HCT116 (cell line): ENCODE measurements around the gene ADCK1. TPM values are rescaled to one million over a fixed set of nuclear protein-coding genes. Genes with fewer than 3 reads are reported as not detected.

Experiments
- ATAC-seq: fragments of 200-7000 bp; cut with Tn5 transposase; 2 replicates; pipeline ENCODE4 v1.9.1; 2020; ENCODE audit warnings: mild to moderate bottlenecking, moderate library complexity
- BruUV-seq: library from RNA; stranded (reverse); fragments of 400-500 nt; replicated peaks from 2 replicates; lab custom pipeline; 2021; lab: Mats Ljungman, UMichigan
- CTCF ChIA-PET: fragments of 300-600 bp; sonication (Branson Sonifier 250); formaldehyde crosslinking; loops from one replicate; lab custom pipeline; 2021; ENCODE audit warnings: antibody characterized with exemption; lab: Charles Lee
- POLR2A ChIA-PET: fragments of 300-600, 350-600 bp; sonication (Branson Sonifier 250); formaldehyde crosslinking; loops from one replicate; lab custom pipeline; 2021; ENCODE audit warnings: antibody characterized with exemption; lab: Charles Lee
- RAD21 ChIA-PET, 2 experiments: fragments of 300-600 bp; sonication (Branson Sonifier 250); formaldehyde crosslinking; loops; one replicate each; lab custom pipeline; 2023; ENCODE audit warnings: low total read pairs in 2 of 2; ENCODE audit not compliant: uncharacterized antibody in 2 of 2, unreplicated experiment in 2 of 2, low non-redundant PET in 1 of 2; lab: Charles Lee
- DNase-seq: peaks from one replicate; pipeline ENCODE4 v3.0.0-alpha.2; 2010; ENCODE audit warnings: low read depth, low spot score
- H2AFZ ChIP-seq: fragments of 200-600 bp; shearing (Covaris generic), sonication (generic); 2 replicates; pipeline ENCODE4 v1.6.1; 2017; ENCODE audit warnings: low read depth, mixed run types, mixed read lengths, antibody characterized with exemption, low read length; ENCODE audit not compliant: poor library complexity, severe bottlenecking
- H3K27ac ChIP-seq: 2 replicates; pipeline ENCODE4 v1.5.1; 2012; ENCODE audit warnings: low read depth, low read length
- H3K27me3 ChIP-seq: fragments of 200-600 bp; sonication (generic); 2 replicates; pipeline ENCODE4 v1.6.1; 2016; ENCODE audit warnings: mixed run types, low read length, mixed read lengths; ENCODE audit not compliant: insufficient read depth
- H3K36me3 ChIP-seq, 2 experiments: fragments of 200-500 bp in 1 of 2; fragments of 200-600 bp in 1 of 2; sonication (Bioruptor generic) in 1 of 2; sonication (generic) in 1 of 2; 2 replicates each; pipeline versions ENCODE4 v1.5.1 to v1.6.1; 2014 to 2016; ENCODE audit warnings: low read length in 2 of 2, inconsistent platforms in 1 of 2, mixed read lengths in 1 of 2, mixed run types in 1 of 2; ENCODE audit not compliant: insufficient read depth in 2 of 2, control insufficient read depth in 1 of 2
- H3K4me1 ChIP-seq, 2 experiments: fragments of 200-600 bp in 1 of 2; sonication (generic) in 1 of 2; 2 replicates each; pipeline versions ENCODE4 v1.5.1 to v1.6.1; 2012 to 2017; ENCODE audit warnings: low read length in 2 of 2, inconsistent platforms in 1 of 2, mild to moderate bottlenecking in 1 of 2, mixed read lengths in 1 of 2, mixed run types in 1 of 2, moderate library complexity in 1 of 2; ENCODE audit not compliant: insufficient read depth in 2 of 2, control insufficient read depth in 1 of 2
- H3K4me2 ChIP-seq: fragments of 200-600 bp; sonication (generic); 2 replicates; pipeline ENCODE4 v1.6.1; 2017; ENCODE audit warnings: mixed run types, low read length, mixed read lengths
- H3K4me3 ChIP-seq, 2 experiments: fragments of 200-600 bp in 1 of 2; sonication (generic) in 1 of 2; replicated peaks in 1 of 2; 2 replicates each; pipeline ENCODE4 v1.5.1; 2011 to 2016; ENCODE audit warnings: low read length in 2 of 2, control low read depth in 1 of 2, low read depth in 1 of 2, mild to moderate bottlenecking in 1 of 2, mixed read lengths in 1 of 2, mixed run types in 1 of 2
- H3K79me2 ChIP-seq: fragments of 200-600 bp; sonication (generic); 2 replicates; pipeline ENCODE4 v1.6.1; 2017; ENCODE audit warnings: mild to moderate bottlenecking, mixed run types, low read length, moderate library complexity, mixed read lengths; ENCODE audit not compliant: insufficient read depth
- H3K9ac ChIP-seq: fragments of 200-600 bp; sonication (generic); 2 replicates; pipeline ENCODE4 v1.6.1; 2016; ENCODE audit warnings: low read length, mixed read lengths
- H3K9me2 ChIP-seq: fragments of 200-600 bp; sonication (generic), shearing (Covaris generic); 2 replicates; pipeline ENCODE4 v1.6.1; 2017; ENCODE audit warnings: mixed run types, mild to moderate bottlenecking, moderate library complexity; ENCODE audit not compliant: insufficient read depth
- H3K9me3 ChIP-seq, 2 experiments: fragments of 200-500 bp in 1 of 2; fragments of 200-600 bp in 1 of 2; sonication (Bioruptor generic) in 1 of 2; sonication (generic) in 1 of 2; 2 replicates each; pipeline ENCODE4 v1.6.1; 2014 to 2017; ENCODE audit warnings: low read length in 2 of 2, mixed read lengths in 2 of 2, inconsistent platforms in 1 of 2, low read depth in 1 of 2, mild to moderate bottlenecking in 1 of 2, mixed run types in 1 of 2, moderate library complexity in 1 of 2; ENCODE audit not compliant: control insufficient read depth in 1 of 2, insufficient read depth in 1 of 2
- H4K20me1 ChIP-seq: fragments of 200-600 bp; sonication (generic), shearing (Covaris generic); 2 replicates; pipeline ENCODE4 v1.6.1; 2017; ENCODE audit warnings: mixed run types, mild to moderate bottlenecking, moderate library complexity; ENCODE audit not compliant: insufficient read depth
- CBX3 ChIP-seq: IDR thresholded peaks from 2 replicates; pipeline ENCODE4 v1.6.1; 2012; ENCODE audit warnings: low read depth
- CEBPB ChIP-seq: IDR thresholded peaks from 2 replicates; pipeline ENCODE4 v1.6.1; 2012; ENCODE audit warnings: low read depth
- CTCF ChIP-seq, 3 experiments: fragments of 200-600 bp in 1 of 3; sonication (generic) in 1 of 3; IDR thresholded peaks in 2 of 3; conservative IDR thresholded peaks in 1 of 3; 2 replicates each; pipeline ENCODE4 v1.5.1; 2012 to 2017; ENCODE audit warnings: low read depth in 2 of 3, low read length in 2 of 3, antibody characterized with exemption in 1 of 3, borderline replicate concordance in 1 of 3, control low read depth in 1 of 3, mild to moderate bottlenecking in 1 of 3, mixed read lengths in 1 of 3, mixed run types in 1 of 3, moderate library complexity in 1 of 3; ENCODE audit not compliant: insufficient read depth in 1 of 3
- EGR1 ChIP-seq: IDR thresholded peaks from 2 replicates; pipeline ENCODE4 v1.6.1; 2012; ENCODE audit warnings: low read depth
- EZH2 ChIP-seq: fragments of 200-600 bp; sonication (generic); IDR thresholded peaks from 2 replicates; pipeline ENCODE4 v1.6.1; 2017; ENCODE audit warnings: antibody characterized with exemption, mixed run types
- JUND ChIP-seq: IDR thresholded peaks from 2 replicates; pipeline ENCODE4 v1.6.1; 2012
- SIN3A ChIP-seq: IDR thresholded peaks from 2 replicates; pipeline ENCODE4 v1.6.1; 2012; ENCODE audit warnings: low read depth
- YY1 ChIP-seq: IDR thresholded peaks from 2 replicates; pipeline ENCODE4 v1.6.1; 2011; ENCODE audit warnings: low read length, low read depth, moderate library complexity, mild to moderate bottlenecking; ENCODE audit not compliant: insufficient replicate concordance; ENCODE audit errors: extremely low read depth
- intact Hi-C: fragments of 100-400 bp; cut with micrococcal nuclease; formaldehyde crosslinking; loops from 2 replicates; pipeline ENCODE4 v1.10.0; 2022
- total RNA-seq: library from RNA; stranded (reverse); gene quantifications from one replicate; pipeline ENCODE4 v1.2.1, GENCODE V29; 2021; ENCODE audit not compliant: unreplicated experiment

ADCK1 gene
- total RNA-seq, 1 experiment from 2014 or later: 6.0 TPM

DNA sequence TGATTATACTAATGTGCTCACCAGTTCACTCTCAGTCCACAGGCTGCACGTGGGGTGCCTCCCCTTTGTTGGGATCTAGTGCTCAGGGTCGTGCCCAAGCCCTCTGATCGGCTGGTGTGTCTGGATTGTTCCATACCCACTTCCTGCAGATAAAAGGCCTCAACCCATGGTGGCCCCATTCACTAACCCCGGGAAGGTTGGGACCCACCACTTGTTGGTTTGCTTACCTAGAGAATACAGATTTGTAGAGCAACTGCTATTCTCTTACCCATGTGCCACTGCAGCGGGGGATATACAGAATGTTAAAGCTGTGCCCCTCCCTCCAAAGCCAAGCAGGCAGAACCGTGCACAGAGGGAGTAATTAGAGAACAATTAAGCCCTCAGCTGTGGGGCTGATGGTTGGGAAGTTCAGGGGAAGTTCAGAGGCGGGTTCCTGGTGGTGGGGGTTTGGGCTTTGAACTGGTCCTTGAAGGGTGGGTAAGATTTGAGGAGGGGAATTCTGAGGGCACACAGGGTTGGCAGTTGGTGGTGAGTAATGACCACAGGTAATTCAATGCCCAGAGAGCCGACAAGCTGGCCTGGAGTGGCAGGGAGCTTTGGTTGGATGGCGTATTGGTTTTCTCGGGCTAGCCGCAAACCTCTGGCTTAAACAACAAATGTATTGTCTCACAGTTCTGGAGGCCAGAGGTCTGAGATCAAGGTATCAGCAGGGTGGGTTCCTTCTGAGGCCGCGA lies 68.8 kb downstream of the ADCK1 start:
- ATAC-seq: no peak
- Histone ChIP-seq H3K4me2 (no peak overlapping the region), H3K36me3 (no peaks in the 10 kb centered on the region), H3K9ac (no peak overlapping the region), H3K9me3 (no peaks in the 10 kb centered on the region), H3K4me3 (no peak overlapping the region), H3K79me2 (no peaks in the 10 kb centered on the region), H2AFZ (no peak overlapping the region), H3K27ac (no peak overlapping the region), H4K20me1 (no peaks in the 10 kb centered on the region), H3K4me1 (no peaks in the 10 kb centered on the region), H3K9me2 (no peaks in the 10 kb centered on the region), H3K27me3 (no peaks in the 10 kb centered on the region)
- CTCF ChIA-PET: no interaction called here
- TF ChIP-seq YY1 (no peak), CEBPB (no peak), EGR1 (no peak), JUND (no peak), CBX3 (no peak), CTCF (IDR thresholded peaks at IDR 0.05 in 2 of 3, conservative IDR thresholded peaks at IDR 0.05 in 1 of 3; ENCODE audit: borderline replicate concordance in 1 of 3, insufficient read depth in 1 of 3, low read depth in 2 of 3, low read length in 2 of 3) (no peak), EZH2 (no peak), SIN3A (no peak)
- RAD21 ChIA-PET: no interaction called here
- intact Hi-C loops: loop anchor here (10.0 kb wide), 1 partner anchor 826 kb away; no protein-coding TSS in a partner anchor
- POLR2A ChIA-PET: no interaction called here
- no peak for DNase-seq
- no TSS peak for BruUV-seq
